NOMO-1 (cell line): ENCODE results near the gene SLC25A38.
A peak's percentile ranks its signal among the peaks of the same experiment; 100 is the strongest.
"Not testable (repeated sequence)": the region's sequence is repeated elsewhere in the genome, so short reads cannot be mapped to it uniquely, and the experiment has no call there.

Source experiments
- DNase-seq, 2 experiments: peaks; one replicate each; lab custom pipeline; 2025; ENCODE audit not compliant: unreplicated experiment in 2 of 2; lab: John Stamatoyannopoulos, UW

Gene SLC25A38

GRCh38 chr3:39406368-39407258 is 23.4 kb downstream of the SLC25A38 start, which contains the start of gene RPSA:
Gene RPSA (plus strand): TSS chr3:39406720. CDS start chr3:39407654, 934 bp downstream.
- DNase-seq, result peak; percentile 99

GRCh38 chr3:39407259-39407629 is 24.1 kb downstream of the SLC25A38 start:
- DNase-seq, result peak in 1 of 2 experiments; percentile 21

GRCh38 chr3:39407773-39408492 is 24.8 kb downstream of the SLC25A38 start:
- DNase-seq, result no peak

GRCh38 chr3:39408493-39409372 is 25.6 kb downstream of the SLC25A38 start:
- DNase-seq, result no peak

- no peak for DNase-seq
Observed at GRCh38 chr3:39409514-39410136, 26.5 kb downstream of the SLC25A38 start.

- DNase-seq, result no peak
Observed at GRCh38 chr3:39410893-39411292, 27.7 kb downstream of the SLC25A38 start.

GRCh38 chr3:39412668-39413260 is 29.6 kb downstream of the SLC25A38 start:
- no peak for DNase-seq

GRCh38 chr3:39413691-39414420 is 30.7 kb downstream of the SLC25A38 start:
- no peak for DNase-seq

- no peak for DNase-seq
Observed at GRCh38 chr3:39414421-39414907, 31.3 kb downstream of the SLC25A38 start.

- DNase-seq, result not testable (repeated sequence)
Observed at GRCh38 chr3:39415302-39415701, 32.1 kb downstream of the SLC25A38 start.

- no peak for DNase-seq
Observed at GRCh38 chr3:39415983-39416382, 32.8 kb downstream of the SLC25A38 start.

GRCh38 chr3:39416998-39417397 is 33.8 kb downstream of the SLC25A38 start:
- DNase-seq, result not testable (repeated sequence)

- DNase-seq, result not testable (repeated sequence)
Observed at GRCh38 chr3:39418556-39419225, 35.5 kb downstream of the SLC25A38 start.

- no peak for DNase-seq
Observed at GRCh38 chr3:39419742-39420315, 36.7 kb downstream of the SLC25A38 start.

GRCh38 chr3:39420543-39420942 is 37.4 kb downstream of the SLC25A38 start:
- no peak for DNase-seq

- DNase-seq, result no peak
Observed at GRCh38 chr3:39423436-39423970, 40.3 kb downstream of the SLC25A38 start.

GRCh38 chr3:39426312-39426711 is 43.1 kb downstream of the SLC25A38 start:
- no peak for DNase-seq

- DNase-seq, result no peak
Observed at GRCh38 chr3:39427506-39427905, 44.3 kb downstream of the SLC25A38 start.
